NCI-H748 (cell line): ENCODE data around the gene PRUNE1.

Source experiments
- DNase-seq: peaks from one replicate; lab custom pipeline; 2025; ENCODE audit not compliant: unreplicated experiment; lab: John Stamatoyannopoulos, UW

The PRUNE1 gene

DNA sequence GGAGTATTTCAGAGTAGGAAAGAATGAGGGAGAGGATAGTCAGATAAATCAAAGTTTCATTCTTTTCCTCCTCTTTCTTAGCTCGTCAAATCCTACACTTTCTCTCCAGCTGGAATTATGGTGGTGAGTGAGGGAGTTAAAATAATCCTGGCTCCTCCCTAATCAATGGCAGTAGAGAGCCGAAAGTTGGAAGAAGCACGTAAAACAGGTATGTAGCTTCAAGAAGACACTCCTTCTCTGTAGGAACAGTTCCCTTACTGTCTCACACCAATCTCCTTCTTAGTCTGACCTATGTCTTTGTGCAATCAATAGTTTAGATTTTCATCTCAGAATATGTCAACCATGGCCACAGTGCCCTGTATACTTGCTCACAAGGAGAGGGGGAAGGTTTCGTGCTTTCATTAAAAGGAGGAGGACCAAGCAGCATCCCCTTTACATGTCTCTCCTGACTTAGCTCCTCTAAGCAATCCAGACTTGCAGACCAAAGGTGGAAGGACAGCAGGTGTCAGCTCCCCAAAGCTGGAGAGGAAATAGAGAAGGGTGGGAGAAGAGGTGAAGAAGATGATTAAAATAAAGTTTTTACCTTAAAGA, 2.4 kb upstream of the PRUNE1 start:
- DNase-seq: no peak

DNA sequence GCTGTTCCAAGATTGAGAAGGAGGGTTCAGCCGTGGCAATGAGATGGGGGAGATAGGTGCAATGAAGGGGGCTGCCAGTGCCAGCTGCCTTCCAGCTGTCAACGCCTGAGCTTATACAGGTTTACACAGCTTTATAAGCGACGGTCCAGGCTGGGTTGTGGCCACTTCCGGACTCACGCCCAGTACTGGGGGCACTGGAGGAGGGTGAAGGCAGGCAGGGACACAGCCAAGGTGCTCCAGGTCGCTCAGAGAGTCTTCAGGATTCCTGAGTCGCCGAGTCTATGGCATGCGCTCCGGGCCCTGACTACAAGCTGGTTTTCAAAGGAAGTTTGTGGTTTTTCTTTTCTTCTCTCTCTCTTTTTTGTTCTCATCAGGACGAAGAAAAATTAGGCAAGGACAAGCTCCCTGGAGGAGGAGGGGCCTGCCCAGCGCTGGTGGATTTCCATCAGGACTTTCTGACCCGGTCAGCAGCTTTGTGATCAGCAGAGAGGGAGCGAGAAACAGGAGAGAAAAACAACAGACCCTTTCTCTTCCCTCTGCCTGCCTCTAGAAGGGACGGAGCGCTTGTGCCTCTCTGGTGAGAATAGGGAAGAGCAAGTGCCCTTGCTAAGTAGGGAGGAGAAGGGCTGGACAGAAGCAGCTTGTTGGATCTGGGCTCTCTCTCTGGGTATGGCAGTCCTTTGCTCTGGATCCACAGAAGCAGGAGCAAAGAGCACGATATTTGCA, 1.8 kb upstream of the PRUNE1 start, which contains the start of gene MINDY1:
TSS of gene MINDY1 (minus strand) at position 576 of the 726 bp plus-strand sequence. CDS start 4,285 bp downstream, outside the sequence.
- DNase-seq: peak; percentile 85

DNA sequence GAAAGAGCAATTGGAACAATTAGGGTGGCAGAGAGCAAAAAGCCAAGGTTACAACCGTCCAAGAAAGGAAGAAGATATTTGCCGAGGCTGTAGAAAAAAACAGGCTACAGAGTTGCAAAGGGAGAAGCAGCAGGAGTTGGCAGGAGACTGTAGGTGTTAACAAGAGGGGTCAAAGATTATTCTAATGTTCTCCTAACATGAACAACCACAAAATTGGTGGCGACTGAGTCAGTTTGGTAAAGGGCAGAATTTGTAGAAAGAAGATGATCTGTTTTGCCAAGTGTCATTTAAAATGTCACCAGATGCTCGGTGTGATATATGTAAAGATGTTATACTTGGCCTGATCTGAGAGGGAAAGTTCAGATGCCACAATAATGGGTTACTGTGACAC, 401 bp upstream of the PRUNE1 start:
- peak; percentile 27 for DNase-seq

DNA sequence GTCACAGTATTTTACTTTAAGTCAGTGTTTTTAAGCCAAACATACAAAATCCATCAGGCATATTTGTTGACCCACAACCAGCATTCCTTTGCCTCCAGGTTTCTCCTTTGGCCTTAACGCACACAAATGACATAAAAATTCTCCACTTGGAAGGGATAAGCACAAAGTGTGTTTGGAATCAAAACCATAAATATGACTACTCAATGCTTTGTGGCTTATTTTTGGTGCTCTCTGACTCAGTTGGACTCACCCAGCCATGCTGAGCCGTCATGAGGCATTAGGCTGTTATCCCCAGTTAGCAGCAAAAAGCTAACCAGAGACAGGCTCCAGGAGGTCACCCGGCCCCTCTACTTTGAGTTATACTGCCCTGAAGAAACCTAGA, 948 bp downstream of the PRUNE1 start:
- no peak for DNase-seq

DNA sequence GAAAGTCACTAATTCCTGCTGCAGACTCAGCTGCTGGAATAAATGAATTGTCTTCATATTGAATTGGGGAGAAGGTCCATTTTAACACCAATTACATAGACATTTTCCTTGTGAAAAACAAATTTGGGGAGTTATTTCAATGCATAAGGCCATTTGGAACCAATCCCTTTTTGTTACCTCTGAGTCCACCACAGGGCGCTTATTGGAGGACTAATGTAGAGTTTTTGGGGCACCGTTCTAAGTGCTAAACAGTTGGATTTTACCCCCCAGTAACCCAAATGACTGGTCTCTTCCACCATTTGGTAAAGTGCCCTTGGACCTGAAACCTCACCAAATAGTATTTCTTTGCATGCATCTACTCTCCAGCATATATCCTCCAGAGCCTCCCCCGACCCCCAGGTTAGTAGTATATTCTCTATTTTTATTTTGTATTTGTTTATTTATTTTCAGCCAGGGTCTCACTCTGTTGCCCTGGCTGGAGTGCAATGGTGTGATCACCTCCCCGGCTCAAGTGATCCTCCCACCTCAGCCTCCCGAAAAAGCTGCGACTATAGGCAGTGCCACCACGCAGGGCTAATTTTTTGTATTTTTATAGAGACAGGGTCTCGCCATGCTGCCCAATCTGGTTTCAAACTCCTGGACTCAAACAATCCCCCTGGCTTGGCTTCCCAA, 1.6 kb downstream of the PRUNE1 start:
- no peak for DNase-seq

DNA sequence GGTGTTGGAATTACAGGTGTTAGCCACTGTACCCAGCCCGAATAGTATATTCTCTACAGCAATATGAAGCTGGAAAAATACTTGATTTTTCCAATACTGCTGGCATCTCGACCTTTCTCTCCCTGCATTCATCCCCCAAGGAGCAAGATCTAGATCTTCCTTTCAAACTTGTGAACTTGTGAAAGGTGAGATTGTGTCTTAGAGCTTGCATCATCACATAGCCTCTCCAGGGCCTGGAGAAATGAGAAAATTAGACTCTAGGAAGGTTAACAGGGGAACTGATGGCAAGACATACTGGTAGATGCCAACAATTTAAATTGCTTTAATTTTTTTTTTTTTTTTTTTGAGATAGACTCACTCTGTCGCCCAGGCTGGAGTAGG, 2.1 kb downstream of the PRUNE1 start:
- DNase-seq: no peak

DNA sequence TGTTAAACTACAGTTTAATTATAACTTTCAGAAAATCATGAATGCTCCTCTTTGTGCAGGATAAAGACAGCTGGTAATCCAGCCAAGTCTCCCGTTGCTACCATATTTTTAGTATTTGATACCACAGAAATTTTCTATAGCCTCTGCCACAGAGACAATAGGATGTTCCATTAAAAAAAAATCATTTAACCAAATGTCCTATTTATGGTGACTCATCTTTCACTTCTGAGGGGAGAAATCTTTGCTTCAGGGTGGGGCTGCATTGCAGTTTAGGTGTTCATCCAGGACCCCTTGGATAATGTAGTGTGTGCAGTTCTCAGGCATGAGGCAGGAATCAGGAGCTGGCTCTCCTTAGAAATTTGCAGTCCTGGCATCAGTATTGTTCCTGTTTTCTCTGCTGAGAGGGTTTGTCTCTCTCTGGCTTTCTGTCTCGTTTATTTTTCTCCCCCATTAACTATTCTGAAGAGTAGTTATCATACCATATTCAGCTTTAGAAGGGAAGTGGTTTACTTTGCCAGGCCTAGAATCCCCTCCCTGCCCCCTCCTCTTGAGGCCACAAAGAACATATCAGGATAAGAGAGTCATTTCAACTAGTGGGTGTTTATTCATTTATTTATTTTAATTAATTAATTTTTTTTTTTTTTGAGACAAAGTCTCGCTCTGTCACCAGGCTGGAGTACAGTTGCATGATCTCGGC, 3.1 kb downstream of the PRUNE1 start:
- DNase-seq: no peak

DNA sequence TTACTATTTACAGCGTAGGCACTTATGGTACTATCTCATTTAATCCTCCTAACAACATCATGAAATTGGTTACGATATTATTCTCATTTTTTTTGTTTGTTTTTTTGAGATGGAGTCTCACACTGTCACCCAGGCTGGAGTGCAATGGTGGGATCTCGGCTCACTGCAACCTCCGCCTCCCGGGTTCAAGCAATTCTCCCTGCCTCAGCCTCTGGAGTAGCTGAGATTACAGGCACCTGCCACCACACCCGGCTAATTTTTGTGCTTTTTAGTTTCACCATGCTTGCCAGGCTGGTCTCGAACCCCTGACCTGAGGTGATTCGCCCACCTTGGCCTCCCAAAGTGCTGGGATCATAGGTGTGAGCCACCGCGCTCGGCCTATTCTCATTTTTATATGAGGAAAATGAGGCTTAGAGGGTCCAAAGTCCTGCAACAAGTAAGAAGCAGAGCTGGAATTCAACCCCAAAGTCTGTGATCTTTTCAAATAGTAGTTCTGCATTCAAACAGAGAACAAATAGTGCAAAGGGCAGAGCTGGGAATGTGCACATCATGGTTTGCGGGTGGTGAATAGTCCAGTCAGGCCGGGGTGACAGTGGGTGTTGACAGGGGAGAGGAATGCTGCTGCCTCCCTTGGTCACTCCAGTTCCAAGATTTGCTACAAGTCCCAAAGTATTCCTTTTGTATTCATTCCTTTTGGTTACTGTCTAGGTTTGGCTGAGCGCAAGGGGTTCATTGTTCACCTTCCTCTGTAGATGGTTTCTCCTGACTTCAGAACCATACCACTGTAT, 4.6 kb downstream of the PRUNE1 start:
- DNase-seq: no peak

DNA sequence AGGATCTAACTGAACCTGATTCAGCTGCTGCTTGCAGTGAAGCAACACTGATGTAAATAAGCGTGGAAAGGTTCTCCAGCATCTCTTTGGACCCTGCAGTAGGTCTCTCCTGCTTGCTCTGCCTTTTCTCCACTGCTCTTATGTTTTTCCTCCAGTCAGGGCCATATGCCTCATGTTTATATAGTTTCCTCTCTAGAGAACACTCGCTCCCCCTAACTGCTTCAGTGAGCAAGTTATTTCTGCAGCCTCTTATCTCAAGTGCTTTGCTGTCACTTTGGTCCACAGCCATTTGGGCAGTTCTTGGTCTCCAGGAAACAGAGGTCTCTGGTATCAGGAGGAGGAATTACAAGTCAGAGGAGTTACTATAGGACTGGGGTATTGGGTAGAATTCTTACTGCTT, 5.3 kb downstream of the PRUNE1 start:
- no peak for DNase-seq

DNA sequence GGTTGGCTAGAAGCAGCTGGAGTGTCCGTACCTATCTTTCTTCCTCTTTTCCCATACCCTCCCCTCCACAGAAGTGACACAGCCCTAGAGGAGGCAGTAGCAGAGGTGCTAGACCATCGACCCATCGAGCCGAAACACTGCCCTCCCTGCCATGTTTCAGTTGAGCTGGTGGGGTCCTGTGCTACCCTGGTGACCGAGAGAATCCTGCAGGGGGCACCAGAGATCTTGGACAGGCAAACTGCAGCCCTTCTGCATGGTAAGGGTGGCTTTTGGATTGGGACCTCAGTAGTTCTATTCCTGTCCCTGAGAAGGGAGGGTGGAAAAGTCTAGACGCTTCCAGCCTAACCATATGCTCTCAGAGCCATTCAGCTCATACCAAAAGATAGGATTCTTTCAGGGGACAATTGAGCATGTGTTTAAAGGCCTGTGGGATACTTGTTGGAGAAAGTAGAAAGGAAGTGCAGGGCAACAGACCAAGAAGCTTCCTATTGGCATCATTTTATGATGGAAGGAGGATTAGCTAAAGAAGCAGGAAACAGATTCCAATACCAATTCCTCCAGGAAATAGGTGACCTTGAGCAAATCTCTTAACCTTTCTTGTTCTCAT, 16.4 kb downstream of the PRUNE1 start:
- peak; percentile 64 for DNase-seq

DNA sequence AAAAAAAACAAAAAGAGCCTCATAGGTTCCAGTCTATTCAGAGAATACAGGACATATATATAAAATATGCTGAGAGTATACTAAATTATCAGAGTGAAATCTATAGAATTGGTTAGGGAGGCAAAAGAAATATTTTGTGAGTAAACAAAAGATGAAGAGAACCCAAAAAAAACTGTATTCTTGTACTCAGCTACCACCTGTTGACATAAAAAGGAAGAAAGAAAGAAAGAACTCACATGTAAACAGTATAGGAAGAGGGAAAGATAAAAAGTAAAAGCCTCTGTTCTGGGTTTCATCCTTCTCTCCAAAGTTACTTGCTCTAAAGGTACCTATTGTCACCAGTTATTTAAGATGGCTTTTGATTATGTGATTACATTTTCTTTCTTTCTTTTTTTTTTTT, 18.2 kb downstream of the PRUNE1 start:
- no peak for DNase-seq

DNA sequence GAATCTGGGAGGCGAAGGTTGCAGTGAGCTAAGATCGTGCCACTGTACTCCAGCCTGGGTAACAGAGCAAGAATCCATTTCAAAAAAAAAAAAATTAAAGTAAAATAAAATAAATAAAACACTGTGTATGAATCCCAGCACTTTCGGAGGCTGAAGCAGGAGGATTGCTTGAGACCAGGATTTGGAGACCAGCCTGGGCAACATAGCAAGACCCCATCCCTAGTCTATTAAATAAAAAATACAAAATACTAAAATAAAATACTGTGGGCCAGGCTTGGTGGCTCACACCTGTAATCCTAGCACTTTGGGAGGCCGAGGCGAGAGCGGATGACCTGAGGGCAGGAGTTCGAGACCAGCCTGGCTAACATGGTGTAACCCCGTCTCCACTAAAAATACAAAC, 23.9 kb downstream of the PRUNE1 start:
- DNase-seq: no peak

DNA sequence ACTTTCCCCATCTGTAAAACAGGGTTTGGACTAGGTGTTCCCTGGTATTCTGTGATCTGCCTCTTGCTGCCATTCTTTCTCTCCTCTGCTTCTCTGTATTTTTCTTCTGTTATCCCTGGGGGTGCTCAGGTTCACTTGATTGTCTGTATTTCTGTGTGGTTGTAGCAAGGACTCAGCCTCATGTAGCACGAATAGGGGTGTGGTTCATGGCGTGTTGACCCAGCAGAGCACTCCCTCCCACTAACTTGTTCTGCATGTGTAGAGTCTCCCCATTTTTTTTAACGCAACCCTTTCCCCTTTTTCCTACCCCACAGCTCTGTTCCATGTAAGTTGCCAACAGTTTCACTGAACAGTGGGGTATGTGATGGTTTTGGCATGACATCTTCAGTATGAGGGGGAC, 26.9 kb downstream of the PRUNE1 start:
- DNase-seq: no peak

DNA sequence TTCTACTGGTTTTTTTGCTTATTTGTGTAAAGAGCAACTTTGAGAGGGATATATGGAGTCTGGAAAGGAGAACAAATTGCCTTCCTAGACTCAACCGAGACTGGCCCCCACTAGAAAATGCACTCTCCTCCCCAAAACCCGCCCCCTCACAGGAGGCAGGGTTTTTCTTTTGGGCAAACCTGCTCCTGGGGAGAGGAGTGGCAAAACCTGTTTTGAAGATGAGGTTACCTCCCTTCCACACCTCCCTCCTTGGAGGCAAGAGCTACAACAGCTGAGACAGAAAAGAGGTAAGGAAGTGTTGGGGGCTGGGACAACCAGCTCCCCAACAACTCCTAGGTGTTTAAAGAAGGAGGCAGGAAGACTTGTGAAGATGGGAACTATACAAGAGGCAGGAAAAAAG, 28.1 kb downstream of the PRUNE1 start, which contains the start of gene BNIPL:
TSS of gene BNIPL (plus strand) at position 231 of the 400 bp plus-strand sequence. CDS start at position 371, 140 bp downstream.
- no peak for DNase-seq

DNA sequence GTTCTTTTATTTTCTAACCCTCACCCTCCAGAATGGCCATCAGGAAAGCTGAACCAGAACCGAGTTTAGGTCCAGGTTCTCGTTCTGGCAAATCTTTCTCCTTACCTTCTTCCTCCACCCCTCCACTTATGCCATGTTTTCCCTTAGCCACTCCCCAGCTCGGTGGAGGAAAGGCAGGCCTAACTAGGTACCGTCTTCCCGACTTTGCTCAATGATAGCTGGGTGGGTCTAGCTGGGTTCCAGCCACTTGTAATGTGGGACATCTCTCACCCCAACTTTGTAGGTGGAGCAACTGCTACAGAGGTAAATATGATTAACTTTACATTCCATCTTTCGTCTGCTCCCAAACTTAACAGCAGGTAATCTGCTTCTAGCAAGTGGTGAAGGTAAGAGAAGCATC, 28.8 kb downstream of the PRUNE1 start:
- no peak for DNase-seq

DNA sequence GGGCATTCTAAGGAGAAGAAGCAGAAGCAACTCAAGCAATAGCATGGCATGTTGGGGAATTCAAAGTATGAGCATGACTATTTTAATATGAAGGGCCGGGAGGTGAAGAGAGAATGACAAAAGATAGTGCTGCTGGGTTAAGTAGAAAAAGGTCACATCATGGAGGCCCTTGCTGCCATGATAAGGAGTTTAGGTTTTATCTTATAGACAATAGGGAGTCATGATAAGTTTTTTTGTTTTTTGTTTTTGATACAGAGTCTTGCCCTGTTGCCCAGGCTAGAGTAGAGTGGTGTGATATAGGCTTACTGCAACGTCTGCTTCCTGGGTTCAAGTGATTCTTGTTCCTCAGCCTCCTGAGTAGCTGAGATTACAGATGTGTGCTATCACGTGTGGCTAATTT, 31.3 kb downstream of the PRUNE1 start:
- DNase-seq: no peak

DNA sequence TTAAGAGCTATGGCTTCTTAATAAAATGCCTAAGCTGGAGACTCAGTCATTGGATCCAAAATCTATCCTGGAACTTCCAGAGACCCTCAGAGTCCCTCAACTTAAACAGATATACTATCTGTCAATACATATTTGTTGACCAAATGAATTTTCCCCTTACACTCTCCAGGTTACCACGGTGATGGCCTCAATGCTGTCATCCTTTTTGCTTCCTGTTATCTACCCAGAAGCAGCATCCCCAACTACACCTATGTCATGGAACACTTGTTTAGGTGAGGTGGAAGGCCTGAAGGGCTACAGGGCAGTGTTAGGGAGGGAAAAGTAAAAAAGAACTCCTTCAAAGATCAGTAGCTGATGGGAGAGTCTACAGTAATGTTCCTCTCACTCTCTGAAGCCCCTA, 34.9 kb downstream of the PRUNE1 start:
- no peak for DNase-seq

DNA sequence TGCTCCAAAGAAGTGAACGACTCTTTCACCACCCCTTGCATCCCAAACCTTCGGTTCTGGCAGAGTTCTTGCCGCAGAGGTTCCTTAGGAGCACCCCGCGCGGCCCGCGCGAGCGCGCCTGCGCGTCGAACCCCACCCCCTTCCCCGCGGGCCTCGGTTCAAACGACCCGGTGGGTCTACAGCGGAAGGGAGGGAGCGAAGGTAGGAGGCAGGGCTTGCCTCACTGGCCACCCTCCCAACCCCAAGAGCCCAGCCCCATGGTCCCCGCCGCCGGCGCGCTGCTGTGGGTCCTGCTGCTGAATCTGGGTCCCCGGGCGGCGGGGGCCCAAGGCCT, 39.3 kb downstream of the PRUNE1 start, which contains the start of gene C1orf56:
TSS of gene C1orf56 (plus strand) at position 161 of the 334 bp plus-strand sequence. CDS start at position 258, 97 bp downstream.
- peak; percentile 81 for DNase-seq

DNA sequence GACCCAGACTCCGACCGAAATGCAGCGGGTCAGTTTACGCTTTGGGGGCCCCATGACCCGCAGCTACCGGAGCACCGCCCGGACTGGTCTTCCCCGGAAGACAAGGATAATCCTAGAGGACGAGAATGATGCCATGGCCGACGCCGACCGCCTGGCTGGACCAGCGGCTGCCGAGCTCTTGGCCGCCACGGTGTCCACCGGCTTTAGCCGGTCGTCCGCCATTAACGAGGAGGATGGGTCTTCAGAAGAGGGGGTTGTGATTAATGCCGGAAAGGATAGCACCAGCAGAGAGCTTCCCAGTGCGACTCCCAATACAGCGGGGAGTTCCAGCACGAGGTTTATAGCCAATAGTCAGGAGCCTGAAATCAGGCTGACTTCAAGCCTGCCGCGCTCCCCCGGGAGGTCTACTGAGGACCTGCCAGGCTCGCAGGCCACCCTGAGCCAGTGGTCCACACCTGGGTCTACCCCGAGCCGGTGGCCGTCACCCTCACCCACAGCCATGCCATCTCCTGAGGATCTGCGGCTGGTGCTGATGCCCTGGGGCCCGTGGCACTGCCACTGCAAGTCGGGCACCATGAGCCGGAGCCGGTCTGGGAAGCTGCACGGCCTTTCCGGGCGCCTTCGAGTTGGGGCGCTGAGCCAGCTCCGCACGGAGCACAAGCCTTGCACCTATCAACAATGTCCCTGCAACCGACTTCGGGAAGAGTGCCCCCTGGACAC, 39.8 kb downstream of the PRUNE1 start:
- DNase-seq: peak; percentile 77

DNA sequence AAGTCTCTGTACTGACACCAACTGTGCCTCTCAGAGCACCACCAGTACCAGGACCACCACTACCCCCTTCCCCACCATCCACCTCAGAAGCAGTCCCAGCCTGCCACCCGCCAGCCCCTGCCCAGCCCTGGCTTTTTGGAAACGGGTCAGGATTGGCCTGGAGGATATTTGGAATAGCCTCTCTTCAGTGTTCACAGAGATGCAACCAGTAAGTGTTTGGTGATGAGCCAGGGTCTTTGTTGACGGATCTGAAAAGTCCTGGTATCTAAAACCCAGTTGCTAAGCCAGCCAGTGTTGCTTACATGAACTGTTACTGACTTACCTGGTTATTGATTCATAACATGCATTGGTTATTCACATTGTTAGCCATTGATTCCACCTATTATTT, 40.4 kb downstream of the PRUNE1 start:
- DNase-seq: no peak
